ENCODE data around the gene ALPP. TPM values are rescaled to one million over a fixed set of nuclear protein-coding genes. Genes with fewer than 3 reads are reported as not detected.

ALPP gene
- total and polyA plus RNA-seq, 7 donors: not detected

DNA sequence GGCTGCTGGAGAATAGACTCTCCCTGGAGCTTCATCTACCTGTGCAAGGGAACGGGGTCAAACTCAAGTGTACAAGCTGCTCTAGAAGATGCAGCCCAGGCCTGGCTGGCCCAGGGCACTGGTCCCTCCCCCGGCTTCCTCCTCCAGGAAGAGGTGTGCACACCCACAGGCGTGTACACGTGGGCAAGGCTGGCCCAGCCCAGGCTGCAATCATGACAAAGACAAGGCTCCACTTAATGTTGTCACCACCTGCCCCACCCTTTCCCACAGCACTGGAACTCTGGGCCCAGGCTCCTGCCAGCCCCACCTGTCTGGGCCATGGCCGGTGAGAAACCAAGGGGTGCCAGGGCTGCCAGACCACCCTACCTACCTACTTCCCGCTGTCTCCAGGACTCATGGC is 29.6 kb upstream of the ALPP start:
- DNase-seq (peak in 1 of 2 donors; percentile 30), ATAC-seq (no peak)
- intact Hi-C loops (cut with DNase I): no loop called here
- Histone ChIP-seq H3K9me3 (no peaks in the 10 kb centered on the region), H3K27me3 (ENCODE audit: insufficient read depth in 3 of 3, low read length in 2 of 3) (peaks cover 0 to 74% (median 33%) of the 10 kb centered on the region in 3 donors), H3K4me3 (no peak overlapping the region), H3K27ac (no peak overlapping the region), H3K36me3 (ENCODE audit: insufficient read depth in 1 of 2, low read depth in 1 of 2) (no peaks in the 10 kb centered on the region), H3K4me1 (peaks cover 3% of the 10 kb centered on the region)
- TF ChIP-seq, protein P1, sequence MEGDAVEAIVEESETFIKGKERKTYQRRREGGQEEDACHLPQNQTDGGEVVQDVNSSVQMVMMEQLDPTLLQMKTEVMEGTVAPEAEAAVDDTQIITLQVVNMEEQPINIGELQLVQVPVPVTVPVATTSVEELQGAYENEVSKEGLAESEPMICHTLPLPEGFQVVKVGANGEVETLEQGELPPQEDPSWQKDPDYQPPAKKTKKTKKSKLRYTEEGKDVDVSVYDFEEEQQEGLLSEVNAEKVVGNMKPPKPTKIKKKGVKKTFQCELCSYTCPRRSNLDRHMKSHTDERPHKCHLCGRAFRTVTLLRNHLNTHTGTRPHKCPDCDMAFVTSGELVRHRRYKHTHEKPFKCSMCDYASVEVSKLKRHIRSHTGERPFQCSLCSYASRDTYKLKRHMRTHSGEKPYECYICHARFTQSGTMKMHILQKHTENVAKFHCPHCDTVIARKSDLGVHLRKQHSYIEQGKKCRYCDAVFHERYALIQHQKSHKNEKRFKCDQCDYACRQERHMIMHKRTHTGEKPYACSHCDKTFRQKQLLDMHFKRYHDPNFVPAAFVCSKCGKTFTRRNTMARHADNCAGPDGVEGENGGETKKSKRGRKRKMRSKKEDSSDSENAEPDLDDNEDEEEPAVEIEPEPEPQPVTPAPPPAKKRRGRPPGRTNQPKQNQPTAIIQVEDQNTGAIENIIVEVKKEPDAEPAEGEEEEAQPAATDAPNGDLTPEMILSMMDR (IDR thresholded peaks at IDR 0.05): no peak
- 51 to 62% (median 57%) methylated on average over 6 of the region's 6 CpGs for WGBS, 3 donors

DNA sequence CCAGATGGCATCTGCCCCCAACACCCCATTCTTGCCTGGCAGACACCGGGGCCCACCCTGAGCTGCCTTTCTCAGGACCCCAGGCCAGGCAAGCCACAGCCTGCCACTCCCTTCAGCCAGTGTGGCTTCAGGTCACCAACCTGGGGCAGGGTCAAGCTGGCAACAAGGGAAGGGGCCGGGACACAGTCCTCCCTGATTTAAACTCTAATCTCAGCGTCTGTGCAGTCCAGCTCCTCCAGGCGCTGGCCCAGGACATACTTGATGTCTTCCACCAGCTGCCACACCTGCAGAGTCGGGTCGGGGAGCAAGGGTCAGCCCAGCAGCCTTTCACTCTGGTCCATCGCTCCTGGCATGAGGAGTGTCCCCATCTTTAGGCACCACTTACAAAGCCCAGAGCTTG is 29.0 kb upstream of the ALPP start:
- no peak overlapping the region for H3K27ac ChIP-seq
- DNase-seq (peak in 1 of 2 donors; percentile 42), ATAC-seq (no peak)
- WGBS, 3 donors: 60 to 66% (median 63%) methylated on average over 7 of the region's 7 CpGs
- no peaks in the 10 kb centered on the region for H3K36me3 ChIP-seq (ENCODE audit: insufficient read depth in 1 of 2, low read depth in 1 of 2)
- H3K4me1 ChIP-seq: peaks cover 3% of the 10 kb centered on the region
- H3K4me3 ChIP-seq: no peak overlapping the region
- TF ChIP-seq, protein P1 (IDR thresholded peaks at IDR 0.05): no peak
- H3K9me3 ChIP-seq: no peaks in the 10 kb centered on the region
- intact Hi-C loops (cut with DNase I): no loop called here
- H3K27me3 ChIP-seq (ENCODE audit: insufficient read depth in 3 of 3, low read length in 2 of 3): peaks cover 0 to 77% (median 35%) of the 10 kb centered on the region in 3 donors

DNA sequence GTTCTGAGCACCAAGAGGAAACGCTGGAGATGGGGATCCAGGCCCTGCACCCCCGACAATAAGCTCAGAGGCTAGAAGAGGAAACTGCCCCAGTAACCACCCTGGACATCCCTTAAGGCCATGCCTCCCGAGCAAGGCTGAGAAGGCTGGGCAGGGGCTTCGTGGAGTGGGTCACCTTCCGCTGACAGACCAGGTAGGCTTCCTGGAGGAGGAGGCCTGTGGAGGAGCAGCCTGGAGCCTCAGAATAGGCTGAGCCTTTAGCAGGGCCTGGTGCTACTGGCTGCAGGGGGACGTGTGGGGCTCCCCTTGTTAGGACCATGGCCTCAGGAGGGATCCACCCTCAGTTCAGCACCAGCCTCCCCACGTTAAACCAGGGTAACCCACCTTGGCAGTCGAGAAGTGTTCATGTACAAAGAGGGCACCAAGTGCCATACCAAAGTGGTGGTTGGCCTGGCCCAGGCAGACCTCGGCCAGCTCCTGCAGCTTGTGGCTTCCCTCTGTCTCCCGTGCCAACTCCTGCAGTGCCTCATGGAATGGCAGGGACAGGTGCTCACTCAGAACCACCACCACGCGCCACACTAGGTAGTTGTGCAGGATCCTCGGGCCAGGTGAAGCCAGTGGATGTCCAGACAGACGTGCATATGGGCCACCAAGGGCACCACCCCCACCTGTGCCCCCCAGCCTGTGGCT is 28.5 kb upstream of the ALPP start:
- intact Hi-C loops (cut with DNase I): no loop called here
- ATAC-seq (peak; percentile 40 to 91 (median 70)), DNase-seq (peak in 1 of 2 donors; percentile 53)
- TF ChIP-seq, protein P1 (IDR thresholded peaks at IDR 0.05): no peak
- WGBS, 3 donors: 38 to 48% (median 46%) methylated on average over 14 of the region's 14 CpGs
- no peak overlapping the region for H3K27ac ChIP-seq
- peaks cover 0 to 81% (median 35%) of the 10 kb centered on the region in 3 donors for H3K27me3 ChIP-seq (ENCODE audit: insufficient read depth in 3 of 3, low read length in 2 of 3)
- no peaks in the 10 kb centered on the region for H3K36me3 ChIP-seq (ENCODE audit: insufficient read depth in 1 of 2, low read depth in 1 of 2)
- H3K9me3 ChIP-seq: no peaks in the 10 kb centered on the region
- no peak overlapping the region for H3K4me3 ChIP-seq
- peaks cover 3% of the 10 kb centered on the region for H3K4me1 ChIP-seq

DNA sequence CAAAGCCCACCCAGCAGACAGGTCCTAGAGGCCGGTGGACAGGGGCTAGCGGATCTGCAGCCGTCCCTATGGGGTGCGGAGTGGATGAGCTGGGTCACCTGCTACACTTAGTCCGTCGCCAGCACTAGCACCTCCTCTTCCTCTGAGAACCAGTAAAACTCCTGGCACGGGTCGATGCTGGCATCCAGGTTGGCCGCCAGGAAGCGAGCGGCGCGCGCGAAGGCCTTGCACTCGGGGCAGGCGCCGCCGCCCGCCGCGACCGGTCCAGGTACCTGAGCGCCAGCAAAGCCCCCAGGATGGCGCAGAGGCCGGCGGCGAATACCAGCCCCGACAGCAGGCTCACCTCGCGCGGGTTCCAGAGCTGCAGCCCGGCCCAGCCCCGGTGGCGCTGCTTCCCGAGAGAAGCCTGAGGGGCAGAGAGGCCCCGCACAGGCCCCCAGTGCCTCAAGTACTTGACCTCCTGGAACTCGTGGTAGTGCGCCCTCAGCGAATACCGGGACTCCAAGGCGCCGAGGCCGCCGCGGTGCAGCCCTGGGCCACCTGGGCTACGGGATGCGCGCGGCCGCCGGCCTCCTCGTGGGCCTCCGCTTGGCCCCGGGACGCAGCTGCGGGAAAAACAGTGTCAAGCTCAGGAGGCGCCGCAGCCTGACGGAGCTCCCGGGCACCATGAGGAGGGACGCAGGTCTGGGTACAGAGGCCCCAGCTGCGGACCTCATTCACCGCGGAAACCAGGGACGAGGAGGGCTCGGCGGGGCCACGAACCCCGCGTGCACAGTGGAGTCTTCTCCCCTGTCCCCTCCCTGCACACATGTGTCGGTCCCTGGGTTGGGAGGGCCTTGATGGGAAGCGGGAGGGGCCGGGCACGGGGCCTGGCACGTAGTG is 27.5 kb upstream of the ALPP start:
- ATAC-seq: peak in 2 of 4 donors; percentile 13 to 24
- Histone ChIP-seq H3K36me3 (ENCODE audit: insufficient read depth in 1 of 2, low read depth in 1 of 2) (no peaks in the 10 kb centered on the region), H3K4me1 (peaks cover 3% of the 10 kb centered on the region), H3K27me3 (ENCODE audit: insufficient read depth in 3 of 3, low read length in 2 of 3) (peaks cover 0 to 81% (median 35%) of the 10 kb centered on the region in 3 donors), H3K9me3 (no peaks in the 10 kb centered on the region), H3K4me3 (no peak overlapping the region), H3K27ac (no peak overlapping the region)
- intact Hi-C loops (cut with DNase I): no loop called here
- TF ChIP-seq, protein P1 (IDR thresholded peaks at IDR 0.05): no peak
- whole genome bisulfite sequencing, 3 donors: 4 to 10% (median 6%) methylated on average over 59 to 76 of the region's 76 CpGs
- peak in 1 of 2 donors; percentile 38 for DNase-seq

All from psoas muscle (tissue), 8 donors.